Large intestine (tissue), 12 donors: ENCODE results near the gene MCM6. TPM values are rescaled to one million over a fixed set of nuclear protein-coding genes. Genes with fewer than 3 reads are reported as not detected.

Experiments used
- DNase-seq, 2 donors: peaks; one replicate each; pipeline versions ENCODE4 v3.0.0 to v3.0.0-alpha.2; 2013
- H3K27ac ChIP-seq: one replicate; pipeline ENCODE4 v1.5.1; 2013; ENCODE audit warnings: low read length
- H3K27me3 ChIP-seq: 2 replicates; pipeline ENCODE4 v1.6.1; 2013; ENCODE audit warnings: low read length; ENCODE audit not compliant: control insufficient read depth, insufficient read depth
- H3K36me3 ChIP-seq: 2 replicates; pipeline ENCODE4 v1.6.1; 2013; ENCODE audit warnings: low read length; ENCODE audit not compliant: control insufficient read depth, insufficient read depth
- H3K4me1 ChIP-seq: one replicate; pipeline ENCODE4 v1.6.1; 2013; ENCODE audit warnings: low read length; ENCODE audit not compliant: control insufficient read depth, insufficient read depth
- H3K4me3 ChIP-seq: one replicate; pipeline ENCODE4 v1.5.1; 2013; ENCODE audit warnings: low read length
- H3K9me3 ChIP-seq: one replicate; pipeline ENCODE4 v1.6.1; 2013; ENCODE audit warnings: mild to moderate bottlenecking, low read depth, low read length, moderate library complexity; ENCODE audit not compliant: control insufficient read depth
- WGBS: methylation state at CpG from one replicate; pipeline ENCODE4 v1.1.5; 2013; ENCODE audit warnings: low lambda C conversion rate; ENCODE audit not compliant: insufficient coverage; 5-methylcytosine and 5-hydroxymethylcytosine counted together
- long read RNA-seq, 11 donors: transcript quantifications; one replicate each; lab custom pipeline, GENCODE V29; 2026
- polyA plus RNA-seq: library from polyadenylated mRNA; unstranded; fragments of 120-200 nt; gene quantifications from one replicate; pipeline ENCODE4 v1.2.1, GENCODE V29; 2013

The MCM6 gene
- polyA plus RNA-seq, result 51.9 TPM
- long read RNA-seq, donor 1, partial matches to known transcripts, result 10 of 15 reads
- long read RNA-seq, donor 1, other reads (novel, unspliced or antisense), result 0 of 15 reads
- long read RNA-seq, donor 2, transcript MCM6-201 (17 exons, 3,736 nt), result major isoform, 5 of 12 reads
- long read RNA-seq, donor 2, partial matches to known transcripts, result 7 of 12 reads
- long read RNA-seq, donor 2, other reads (novel, unspliced or antisense), result 0 of 12 reads
- long read RNA-seq, donor 3, result 0 reads
- long read RNA-seq, donor 4, result 0 reads
- long read RNA-seq, donor 5, partial matches to known transcripts, result 0 of 3 reads
- long read RNA-seq, donor 5, other reads (novel, unspliced or antisense), result 0 of 3 reads
- long read RNA-seq, donor 6, transcript MCM6-201 (17 exons, 3,736 nt), result major isoform, 7 of 13 reads
- long read RNA-seq, donor 6, partial matches to known transcripts, result 6 of 13 reads
- long read RNA-seq, donor 6, other reads (novel, unspliced or antisense), result 0 of 13 reads
- long read RNA-seq, donor 7, partial matches to known transcripts, result 0 of 3 reads
- long read RNA-seq, donor 7, other reads (novel, unspliced or antisense), result 0 of 3 reads
- long read RNA-seq, donor 8, transcript MCM6-201 (17 exons, 3,736 nt), result major isoform, 9 of 14 reads
- long read RNA-seq, donor 8, partial matches to known transcripts, result 5 of 14 reads
- long read RNA-seq, donor 8, other reads (novel, unspliced or antisense), result 0 of 14 reads
- long read RNA-seq, donor 9, partial matches to known transcripts, result 0 of 4 reads
- long read RNA-seq, donor 9, other reads (novel, unspliced or antisense), result 0 of 4 reads
- long read RNA-seq, donor 10, transcript MCM6-201 (17 exons, 3,736 nt), result major isoform, 10 of 15 reads
- long read RNA-seq, donor 10, partial matches to known transcripts, result 5 of 15 reads
- long read RNA-seq, donor 10, other reads (novel, unspliced or antisense), result 0 of 15 reads
- long read RNA-seq, donor 11, transcript MCM6-201 (17 exons, 3,736 nt), result major isoform, 7 of 7 reads
- long read RNA-seq, donor 11, partial matches to known transcripts, result 0 of 7 reads
- long read RNA-seq, donor 11, other reads (novel, unspliced or antisense), result 0 of 7 reads

GRCh38 chr2:135876066-135876711 lies at the start of gene MCM6:
Gene MCM6, minus strand, starts transcription at chr2:135876443. Its CDS starts 78 bp downstream, at chr2:135876365.
- Histone ChIP-seq H3K4me1 (peaks cover 3% of the 10 kb centered on the region), H3K4me3 (peak within 1 kb of the TSS; percentile 78), H3K36me3 (peaks cover 5% of the 10 kb centered on the region), H3K27me3 (no peaks in the 10 kb centered on the region), H3K27ac (peak within 1 kb of the TSS; percentile 73), H3K9me3 (no peaks in the 10 kb centered on the region)
- peak; percentile 99 for DNase-seq
- no CpG with 5 or more reads among the region's 71 CpGs for whole genome bisulfite sequencing

DNA sequence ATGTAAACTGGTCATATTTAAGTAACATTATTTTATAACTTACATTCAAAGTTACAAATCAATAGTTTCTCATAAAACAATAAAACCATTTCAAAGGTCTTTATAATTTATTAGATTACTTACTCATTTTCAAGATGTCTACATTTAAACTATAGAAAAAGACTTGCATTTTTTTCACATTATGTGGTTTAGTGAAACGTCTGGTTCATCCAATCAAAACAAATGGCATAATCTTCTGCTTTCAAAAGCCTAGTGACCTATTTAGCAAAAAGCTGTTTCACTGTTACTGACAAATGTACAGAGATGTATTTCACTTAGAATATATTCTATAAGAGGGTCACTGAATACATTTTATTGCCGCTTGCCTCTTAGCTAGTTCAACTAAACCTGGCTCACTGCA lies 49.3 kb upstream of the MCM6 start:
- no peak overlapping the region for H3K4me3 ChIP-seq
- no CpG with 5 or more reads among the region's 2 CpGs for WGBS
- peaks cover 21% of the 10 kb centered on the region for H3K36me3 ChIP-seq
- H3K27ac ChIP-seq, result no peak overlapping the region
- H3K27me3 ChIP-seq, result no peaks in the 10 kb centered on the region
- no peak for DNase-seq
- no peaks in the 10 kb centered on the region for H3K4me1 ChIP-seq
- no peaks in the 10 kb centered on the region for H3K9me3 ChIP-seq

DNA sequence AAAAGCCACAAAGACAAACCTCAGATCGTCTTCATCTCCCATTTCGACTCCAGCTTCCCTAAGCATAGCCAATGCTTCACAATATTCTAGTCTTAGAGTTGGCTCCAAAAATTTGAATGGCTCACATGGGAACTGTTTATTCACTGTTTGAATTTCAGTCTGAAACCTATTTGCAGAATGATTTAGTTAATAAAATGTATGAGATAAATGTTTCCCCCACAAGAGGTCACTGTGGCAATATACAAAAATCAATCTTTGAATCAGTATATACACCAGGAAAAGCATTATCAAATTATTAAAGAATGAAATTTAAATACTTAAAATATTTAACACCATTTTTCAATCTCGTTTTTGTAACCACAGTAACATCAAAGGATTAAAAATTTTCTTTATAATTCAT lies 40.0 kb upstream of the MCM6 start:
- peak in 1 of 2 donors; percentile 11 for DNase-seq
- no peaks in the 10 kb centered on the region for H3K4me1 ChIP-seq
- H3K27me3 ChIP-seq, result no peaks in the 10 kb centered on the region
- H3K36me3 ChIP-seq, result peaks cover 14% of the 10 kb centered on the region
- no peak overlapping the region for H3K27ac ChIP-seq
- H3K4me3 ChIP-seq, result no peak overlapping the region
- WGBS, result 62% methylated on average over 1 of the region's 3 CpGs
- no peaks in the 10 kb centered on the region for H3K9me3 ChIP-seq

DNA sequence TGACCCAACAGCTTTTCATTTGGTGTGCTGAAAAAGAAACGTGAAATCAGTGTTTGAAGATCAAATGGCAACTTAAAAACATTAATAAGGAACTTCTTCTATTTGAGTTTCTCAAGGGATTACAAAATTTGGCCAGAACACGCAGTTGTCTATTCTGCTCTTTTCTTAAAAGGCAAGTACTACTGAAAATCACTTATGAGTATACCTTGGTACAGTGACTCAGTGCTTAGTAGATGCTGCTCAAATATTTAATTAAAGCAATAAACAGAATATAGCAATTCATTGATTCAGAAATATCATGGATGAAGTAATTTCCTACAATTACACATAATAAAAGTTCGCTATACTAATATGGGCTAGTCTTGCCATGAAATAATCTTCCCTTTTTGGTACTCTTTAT lies 38.2 kb upstream of the MCM6 start:
- 80% methylated on average over 2 of the region's 3 CpGs for WGBS
- Histone ChIP-seq H3K4me1 (no peaks in the 10 kb centered on the region), H3K27ac (no peak overlapping the region), H3K27me3 (no peaks in the 10 kb centered on the region), H3K36me3 (peaks cover 16% of the 10 kb centered on the region), H3K4me3 (no peak overlapping the region), H3K9me3 (no peaks in the 10 kb centered on the region)
- no peak for DNase-seq

DNA sequence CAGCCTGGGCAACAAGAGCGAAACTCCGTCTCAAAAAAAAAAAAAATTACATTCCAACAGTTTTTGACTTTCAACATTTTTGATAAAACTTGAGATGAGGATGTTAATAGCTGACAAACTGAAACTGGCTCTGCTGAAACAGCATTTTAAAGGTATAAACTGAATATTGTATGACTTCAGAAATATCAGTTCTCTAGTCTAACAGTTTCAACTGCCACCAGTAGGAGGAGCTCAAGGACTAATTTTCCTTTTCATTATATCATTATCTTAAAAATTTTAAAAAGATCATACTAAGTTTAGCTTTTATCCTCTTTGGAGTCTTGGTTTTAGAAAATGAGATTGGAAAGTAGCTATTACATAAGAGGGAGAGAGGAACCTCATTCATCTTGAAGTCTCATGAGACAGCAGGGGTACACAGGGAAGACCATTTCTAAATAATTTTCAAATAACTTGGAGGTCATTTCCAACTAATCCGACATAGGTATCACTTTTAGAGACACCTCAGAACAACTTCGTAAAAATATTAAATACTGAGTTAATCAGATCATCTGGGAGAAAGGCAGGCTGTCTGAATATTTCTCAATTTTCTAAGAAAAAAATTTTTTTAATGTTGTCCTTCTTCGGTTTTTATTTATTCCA lies 37.6 kb upstream of the MCM6 start:
- Histone ChIP-seq H3K27ac (no peak overlapping the region), H3K9me3 (no peaks in the 10 kb centered on the region), H3K4me1 (no peaks in the 10 kb centered on the region), H3K36me3 (peaks cover 16% of the 10 kb centered on the region), H3K27me3 (no peaks in the 10 kb centered on the region), H3K4me3 (no peak overlapping the region)
- DNase-seq, result peak; percentile 12 to 13
- WGBS, result 100% methylated on average over 1 of the region's 5 CpGs

DNA sequence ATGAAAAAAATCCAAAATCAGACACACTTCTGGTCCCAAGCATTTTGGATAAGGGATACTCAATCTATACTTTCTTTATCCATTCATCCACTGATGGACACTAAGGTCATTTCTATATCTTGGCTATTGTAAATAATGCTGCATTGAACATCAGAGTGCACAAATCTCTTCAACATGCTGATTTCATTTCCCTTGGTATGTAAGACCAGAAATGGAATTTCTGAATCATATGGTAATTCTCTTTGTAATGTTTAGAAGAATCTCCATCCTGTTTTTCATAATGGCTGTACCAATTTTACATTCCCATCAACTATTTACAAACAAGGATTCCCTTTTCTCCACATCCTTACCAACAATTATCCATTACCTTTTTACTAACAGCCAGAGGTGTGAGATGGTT lies 33.7 kb upstream of the MCM6 start:
- DNase-seq, result no peak
- Histone ChIP-seq H3K36me3 (peaks cover 20% of the 10 kb centered on the region), H3K27ac (no peak overlapping the region), H3K4me3 (no peak overlapping the region), H3K27me3 (no peaks in the 10 kb centered on the region), H3K4me1 (no peaks in the 10 kb centered on the region), H3K9me3 (no peaks in the 10 kb centered on the region)

GRCh38 chr2:135905679-135906078 lies 29.4 kb upstream of the MCM6 start:
- Histone ChIP-seq H3K9me3 (no peaks in the 10 kb centered on the region), H3K4me3 (no peak overlapping the region), H3K4me1 (no peaks in the 10 kb centered on the region), H3K27ac (no peak overlapping the region), H3K36me3 (peaks cover 17% of the 10 kb centered on the region), H3K27me3 (no peaks in the 10 kb centered on the region)
- no peak for DNase-seq

- peak in 1 of 2 donors; percentile 4 for DNase-seq
- no peaks in the 10 kb centered on the region for H3K9me3 ChIP-seq
These were observed 28.2 kb upstream of the MCM6 start for GRCh38 chr2:135904341-135904989.

DNA sequence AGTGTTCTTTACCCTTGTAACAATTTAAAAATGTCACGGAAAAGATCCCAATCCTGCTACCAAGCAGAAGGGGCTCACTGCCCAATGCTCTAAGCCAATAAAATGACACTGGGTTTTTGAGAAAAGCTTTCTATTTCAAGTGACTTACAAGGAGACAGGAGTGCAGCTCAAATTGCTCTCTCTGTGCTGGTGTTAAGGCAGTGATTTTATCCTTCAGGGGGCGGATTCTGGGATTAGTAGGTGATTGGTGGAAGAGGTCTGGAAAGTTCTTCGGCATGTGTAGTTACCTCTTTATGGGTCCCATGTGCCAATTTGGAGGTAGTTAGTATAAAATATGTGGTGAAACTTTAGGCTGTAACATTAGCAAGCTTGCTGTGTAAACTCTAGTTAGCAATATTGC lies 27.4 kb upstream of the MCM6 start:
- H3K4me3 ChIP-seq, result no peak overlapping the region
- H3K27me3 ChIP-seq, result no peaks in the 10 kb centered on the region
- peaks cover 10% of the 10 kb centered on the region for H3K36me3 ChIP-seq
- H3K9me3 ChIP-seq, result no peaks in the 10 kb centered on the region
- 67% methylated on average over 2 of the region's 3 CpGs for WGBS
- H3K4me1 ChIP-seq, result no peaks in the 10 kb centered on the region
- no peak for DNase-seq
- H3K27ac ChIP-seq, result no peak overlapping the region

More at GRCh38 chr2:135904341-135904989, 28.2 kb upstream of the MCM6 start:
- Histone ChIP-seq H3K4me1 (no peaks in the 10 kb centered on the region), H3K36me3 (peaks cover 11% of the 10 kb centered on the region), H3K27me3 (no peaks in the 10 kb centered on the region), H3K4me3 (no peak overlapping the region), H3K27ac (no peak overlapping the region)
- no CpG with 5 or more reads among the region's 4 CpGs for WGBS
